OCI-LY1 (cell line): ENCODE results near the gene STON2.
"Not testable (repeated sequence)": the region's sequence is repeated elsewhere in the genome, so short reads cannot be mapped to it uniquely, and the experiment has no call there.

Source experiments
- H2AFZ ChIP-seq: fragments of 200-600 bp; sonication (generic), shearing (Covaris generic); 2 replicates; pipeline ENCODE4 v1.6.0; 2014; ENCODE audit warnings: antibody characterized with exemption, mild to moderate bottlenecking, low read length
- H3F3A ChIP-seq: fragments of 200-600 bp; sonication (generic), shearing (Covaris generic); 2 replicates; pipeline ENCODE4 v1.6.0; 2014; ENCODE audit warnings: mild to moderate bottlenecking, antibody characterized with exemption, low read length, moderate library complexity; ENCODE audit not compliant: insufficient read depth
- H3K27ac ChIP-seq: fragments of 200-600 bp; sonication (generic); 2 replicates; pipeline ENCODE4 v1.5.1; 2014; ENCODE audit warnings: low read length, mixed run types, mild to moderate bottlenecking, low read depth; ENCODE audit not compliant: poor library complexity, severe bottlenecking
- H3K27me3 ChIP-seq: fragments of 200-600 bp; sonication (generic); 2 replicates; pipeline ENCODE4 v1.6.0; 2014; ENCODE audit warnings: antibody characterized with exemption, mild to moderate bottlenecking, low read length, moderate library complexity; ENCODE audit not compliant: insufficient read depth
- H3K36me3 ChIP-seq: fragments of 200-600 bp; sonication (generic); 2 replicates; pipeline ENCODE4 v1.6.1; 2014; ENCODE audit warnings: mild to moderate bottlenecking, antibody characterized with exemption, low read length, moderate library complexity, mixed read lengths; ENCODE audit not compliant: insufficient read depth
- H3K4me1 ChIP-seq: fragments of 200-600 bp; sonication (generic); 2 replicates; pipeline ENCODE4 v1.5.1; 2014; ENCODE audit warnings: mild to moderate bottlenecking, low read length, moderate library complexity; ENCODE audit not compliant: insufficient read depth, severe bottlenecking
- H3K4me2 ChIP-seq: fragments of 200-600 bp; sonication (generic), shearing (Covaris generic); 2 replicates; pipeline ENCODE4 v1.6.1; 2014; ENCODE audit warnings: low read length
- H3K4me3 ChIP-seq: fragments of 200-600 bp; sonication (generic); 2 replicates; pipeline ENCODE4 v1.5.1; 2014; ENCODE audit warnings: low read length, low read depth, mild to moderate bottlenecking, mixed read lengths; ENCODE audit not compliant: poor library complexity, severe bottlenecking
- H3K79me2 ChIP-seq: fragments of 200-600 bp; shearing (Covaris generic); 2 replicates; pipeline ENCODE4 v1.6.1; 2016; ENCODE audit warnings: mixed run types, low read length, mixed read lengths; ENCODE audit not compliant: insufficient read depth
- H3K9ac ChIP-seq: fragments of 200-600 bp; sonication (generic), shearing (Covaris generic); 2 replicates; pipeline ENCODE4 v1.6.1; 2014; ENCODE audit warnings: mild to moderate bottlenecking, low read length, mixed read lengths
- H3K9me2 ChIP-seq: fragments of 200-600 bp; sonication (generic), shearing (Covaris generic); 2 replicates; pipeline ENCODE4 v1.6.1; 2014; ENCODE audit warnings: low read depth, mild to moderate bottlenecking, low read length, mixed read lengths
- H3K9me3 ChIP-seq: fragments of 200-600 bp; shearing (Covaris generic); 2 replicates; pipeline ENCODE4 v1.6.1; 2014; ENCODE audit warnings: low read length, mixed read lengths
- H4K20me1 ChIP-seq: fragments of 200-600 bp; sonication (generic), shearing (Covaris generic); 2 replicates; pipeline ENCODE4 v1.6.0; 2016; ENCODE audit warnings: mild to moderate bottlenecking, low read length; ENCODE audit not compliant: insufficient read depth
- CTCF ChIP-seq: fragments of 200-600 bp; sonication (generic), shearing (Covaris generic); IDR thresholded peaks from 2 replicates; pipeline ENCODE4 v1.5.1; 2017; ENCODE audit warnings: mild to moderate bottlenecking, antibody characterized with exemption, low read length, moderate library complexity, mixed read lengths
- EZH2 ChIP-seq: fragments of 200-600 bp; sonication (generic), shearing (Covaris generic); IDR thresholded peaks from 2 replicates; pipeline ENCODE4 v1.8.0; 2017; ENCODE audit warnings: borderline replicate concordance, mixed run types, mild to moderate bottlenecking, antibody characterized with exemption, low read length, moderate library complexity, mixed read lengths

The STON2 gene

DNA sequence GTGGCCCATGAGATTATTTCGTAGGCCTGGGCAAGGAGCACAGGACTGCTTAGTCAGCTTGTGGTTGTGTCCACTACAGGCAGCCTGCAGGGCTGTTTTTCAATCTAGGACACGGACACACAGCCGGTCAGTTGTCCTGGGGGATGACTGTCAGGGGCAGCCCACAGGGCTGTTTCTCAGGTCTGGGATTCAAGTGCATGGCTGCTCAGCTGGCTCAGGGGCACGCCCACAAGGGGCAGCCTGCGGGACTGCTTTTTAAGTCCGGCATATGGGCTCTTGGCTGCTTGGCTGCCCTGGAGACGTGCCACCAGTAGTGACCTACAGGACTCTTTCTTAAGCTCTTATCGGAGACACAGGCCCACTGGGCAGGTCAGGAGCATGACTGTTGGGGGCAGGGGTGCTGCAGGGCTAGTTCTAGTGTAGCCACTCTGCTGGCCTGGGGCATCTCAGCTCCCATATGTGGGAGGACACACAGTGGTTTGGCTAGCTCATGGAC, 152.8 kb downstream of the STON2 start:
- Histone ChIP-seq H3K27ac (no peak overlapping the region), H3K4me3 (no peak overlapping the region), H2AFZ (no peak overlapping the region), H3K27me3 (no peaks in the 10 kb centered on the region), H4K20me1 (no peaks in the 10 kb centered on the region), H3K9me2 (no peaks in the 10 kb centered on the region), H3K9ac (no peak overlapping the region), H3F3A (no peaks in the 10 kb centered on the region), H3K79me2 (no peaks in the 10 kb centered on the region), H3K4me1 (no peaks in the 10 kb centered on the region), H3K36me3 (no peaks in the 10 kb centered on the region), H3K9me3 (peaks cover 3% of the 10 kb centered on the region; the same call in 1 of the 2 replicates), H3K4me2 (no peak overlapping the region)
- TF ChIP-seq CTCF = no peak

DNA sequence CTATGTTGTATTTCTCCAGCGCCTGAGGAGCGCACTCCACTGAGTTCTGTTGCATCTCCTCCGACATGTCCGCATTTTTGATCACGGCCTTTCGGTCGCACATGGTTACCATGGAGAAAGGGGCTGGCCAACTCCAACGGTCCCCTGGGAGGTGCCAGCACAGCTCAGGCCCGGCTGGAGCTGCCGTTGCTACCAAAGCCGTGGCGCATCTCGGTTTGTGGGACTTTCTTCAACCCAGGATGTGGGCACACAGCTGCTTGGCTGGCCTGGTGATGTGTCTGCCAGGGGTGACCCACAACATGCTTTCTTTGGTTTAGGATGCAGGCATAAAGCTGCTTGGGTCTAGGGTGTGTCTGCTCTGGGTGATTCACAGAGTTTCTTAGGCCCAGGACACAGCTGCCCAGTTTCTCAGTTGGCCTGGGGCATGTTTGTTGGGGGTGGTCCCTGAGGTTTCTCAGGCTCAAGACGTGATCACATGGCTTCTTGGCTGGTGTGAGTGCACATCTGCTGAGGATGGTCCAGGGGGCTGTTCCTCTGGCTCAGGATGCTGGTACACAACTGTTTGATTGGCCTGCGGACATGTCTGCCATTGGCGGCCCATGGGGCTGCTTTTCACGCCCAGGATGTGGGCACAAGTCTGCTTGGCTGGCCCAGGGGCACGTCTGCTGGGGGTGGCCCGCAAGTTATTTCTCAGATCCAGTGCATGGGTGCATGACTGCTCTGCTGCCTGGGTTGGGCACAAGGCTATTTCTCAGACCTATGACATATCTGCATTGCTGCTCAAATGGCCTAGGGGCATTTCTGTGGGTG, 153.5 kb downstream of the STON2 start:
- no peak overlapping the region for H3K4me2 ChIP-seq
- no peaks in the 10 kb centered on the region for H3K9me2 ChIP-seq
- no peaks in the 10 kb centered on the region for H3K79me2 ChIP-seq
- TF ChIP-seq CTCF (no peak), EZH2 (no peak)
- H3K9me3 ChIP-seq = peaks cover 3% of the 10 kb centered on the region; the same call in 1 of the 2 replicates
- no peak overlapping the region for H3K9ac ChIP-seq
- no peaks in the 10 kb centered on the region for H3K36me3 ChIP-seq
- no peak overlapping the region for H2AFZ ChIP-seq
- no peaks in the 10 kb centered on the region for H3K27me3 ChIP-seq
- H4K20me1 ChIP-seq = no peaks in the 10 kb centered on the region
- no peaks in the 10 kb centered on the region for H3K4me1 ChIP-seq
- H3K27ac ChIP-seq = no peak overlapping the region
- no peaks in the 10 kb centered on the region for H3F3A ChIP-seq
- no peak overlapping the region for H3K4me3 ChIP-seq

DNA sequence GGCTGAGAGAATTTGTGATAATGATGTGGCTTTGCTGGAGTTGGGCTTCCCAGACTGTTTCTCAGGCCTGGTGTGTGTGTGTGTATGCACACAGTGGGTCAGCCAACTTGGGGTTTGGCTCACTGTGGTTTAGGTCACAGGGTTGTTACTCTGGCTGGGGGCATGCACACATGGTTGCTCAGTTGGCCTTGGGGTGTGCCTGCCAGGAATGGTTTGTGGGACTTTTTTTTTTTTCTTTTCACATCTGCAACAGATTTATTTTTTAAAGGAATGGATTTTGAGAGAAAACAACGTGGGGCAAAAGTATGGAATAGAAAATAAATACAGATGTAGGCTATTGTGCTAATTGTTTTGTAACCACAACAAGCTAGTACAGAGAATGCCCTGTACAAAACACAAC, 154.4 kb downstream of the STON2 start:
- Histone ChIP-seq H3F3A (no peaks in the 10 kb centered on the region), H3K4me1 (no peaks in the 10 kb centered on the region), H3K9me3 (peaks cover 3% of the 10 kb centered on the region; the same call in 1 of the 2 replicates), H4K20me1 (no peaks in the 10 kb centered on the region), H3K9me2 (no peaks in the 10 kb centered on the region), H3K36me3 (no peaks in the 10 kb centered on the region), H3K27ac (no peak overlapping the region), H3K27me3 (no peaks in the 10 kb centered on the region), H2AFZ (no peak overlapping the region), H3K4me3 (no peak overlapping the region), H3K79me2 (no peaks in the 10 kb centered on the region), H3K4me2 (no peak overlapping the region), H3K9ac (no peak overlapping the region)
- TF ChIP-seq CTCF = no peak
- TF ChIP-seq EZH2 = no peak

DNA sequence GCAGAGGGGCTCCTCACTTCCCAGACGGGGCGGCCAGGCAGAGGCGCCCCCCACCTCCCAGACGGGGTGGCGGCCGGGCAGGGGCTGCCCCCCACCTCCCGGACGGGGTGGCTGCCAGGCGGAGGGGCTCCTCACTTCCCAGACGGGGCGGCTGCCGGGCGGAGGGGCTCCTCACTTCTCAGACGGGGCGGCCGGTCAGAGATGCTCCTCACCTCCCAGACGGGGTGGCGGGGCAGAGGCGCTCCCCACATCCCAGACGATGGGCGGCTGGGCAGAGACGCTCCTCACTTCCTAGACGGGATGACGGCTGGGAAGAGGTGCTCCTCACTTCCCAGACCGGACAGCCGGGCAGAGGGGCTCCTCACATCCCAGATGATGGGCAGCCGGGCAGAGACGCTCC, 155.7 kb downstream of the STON2 start:
- not testable (repeated sequence) for H3K27me3 ChIP-seq, H3K4me3 ChIP-seq, H3K27ac ChIP-seq

More for the DNA sequence above, 155.7 kb downstream of the STON2 start:
- H3K79me2 ChIP-seq, H2AFZ ChIP-seq, H3K4me2 ChIP-seq, H4K20me1 ChIP-seq, H3K9me3 ChIP-seq, H3K36me3 ChIP-seq, H3F3A ChIP-seq, H3K4me1 ChIP-seq, H3K9me2 ChIP-seq, H3K9ac ChIP-seq: not testable (repeated sequence)
